Nephron (organoid): ENCODE results near the gene DOK5.

Experiments
- H3K27ac Mint-ChIP-seq, 3 experiments: 2 replicates each; pipeline ENCODE4 v1.8.0; 2020; ENCODE audit warnings: mixed read lengths in 3 of 3, mild to moderate bottlenecking in 2 of 3, moderate library complexity in 1 of 3
- H3K27me3 Mint-ChIP-seq: 2 replicates; pipeline ENCODE4 v1.8.0; 2021; ENCODE audit warnings: low read depth, mild to moderate bottlenecking, moderate library complexity, mixed read lengths
- H3K36me3 Mint-ChIP-seq: 2 replicates; pipeline ENCODE4 v1.8.0; 2020; ENCODE audit warnings: low read depth, mixed read lengths
- H3K4me1 Mint-ChIP-seq: 2 replicates; pipeline ENCODE4 v1.8.0; 2020; ENCODE audit warnings: mixed read lengths
- H3K4me3 Mint-ChIP-seq, 3 experiments: 2 replicates each; pipeline ENCODE4 v1.8.0; 2020; ENCODE audit warnings: mild to moderate bottlenecking in 3 of 3, mixed read lengths in 3 of 3, moderate library complexity in 2 of 3
- H3K9me3 Mint-ChIP-seq: 2 replicates; pipeline ENCODE4 v1.8.0; 2020; ENCODE audit warnings: mixed read lengths
- TF ChIP-seq, protein P1 (sequence below), 3 experiments: fragments of 200-600 bp; sonication (generic); IDR thresholded peaks; one replicate each; pipeline ENCODE4 v1.5.0; 2021; ENCODE audit warnings: antibody characterized with exemption in 3 of 3; ENCODE audit not compliant: unreplicated experiment in 3 of 3

DOK5 gene

DNA sequence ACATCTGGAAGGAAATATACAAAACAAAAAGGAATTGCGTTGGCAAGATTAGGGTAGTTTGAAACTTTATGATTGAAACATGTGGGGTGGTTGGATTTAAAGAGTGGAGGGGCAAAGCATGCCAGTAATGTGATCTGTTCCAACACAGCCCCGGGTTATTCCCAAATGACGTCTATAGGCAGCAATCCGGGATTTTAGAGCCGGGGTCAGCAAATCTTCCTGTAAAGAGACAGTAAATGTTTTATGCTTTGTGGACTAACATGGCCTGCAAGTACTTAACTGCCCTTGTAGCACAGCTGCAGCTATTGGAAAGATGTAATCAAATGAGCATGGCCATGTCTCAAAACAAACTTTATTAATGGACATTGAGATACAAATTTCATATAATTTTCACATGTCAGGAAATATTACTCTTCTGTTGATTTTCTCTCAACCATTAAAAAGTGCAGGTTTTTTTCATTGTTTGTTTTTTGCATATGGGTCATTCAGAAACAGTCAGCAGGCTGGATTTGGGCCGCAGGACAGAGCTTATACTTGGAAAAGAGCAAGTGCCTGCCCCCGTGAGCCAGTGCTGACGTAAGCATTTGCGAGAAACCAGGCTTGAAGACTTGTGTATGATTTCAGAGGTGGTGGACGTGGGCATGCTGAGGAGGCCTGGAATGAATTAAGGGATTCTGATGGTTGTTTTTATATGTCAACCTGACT, 136.5 kb downstream of the DOK5 start:
- Mint-ChIP-seq H3K9me3 (peaks cover 3% of the 10 kb centered on the region), H3K36me3 (no peaks in the 10 kb centered on the region), H3K27ac (peak overlapping the region in 2 of 3 experiments; percentile 6 to 51), H3K27me3 (no peaks in the 10 kb centered on the region), H3K4me1 (peaks cover 23% of the 10 kb centered on the region), H3K4me3 (no peak overlapping the region)
- TF ChIP-seq, protein P1, sequence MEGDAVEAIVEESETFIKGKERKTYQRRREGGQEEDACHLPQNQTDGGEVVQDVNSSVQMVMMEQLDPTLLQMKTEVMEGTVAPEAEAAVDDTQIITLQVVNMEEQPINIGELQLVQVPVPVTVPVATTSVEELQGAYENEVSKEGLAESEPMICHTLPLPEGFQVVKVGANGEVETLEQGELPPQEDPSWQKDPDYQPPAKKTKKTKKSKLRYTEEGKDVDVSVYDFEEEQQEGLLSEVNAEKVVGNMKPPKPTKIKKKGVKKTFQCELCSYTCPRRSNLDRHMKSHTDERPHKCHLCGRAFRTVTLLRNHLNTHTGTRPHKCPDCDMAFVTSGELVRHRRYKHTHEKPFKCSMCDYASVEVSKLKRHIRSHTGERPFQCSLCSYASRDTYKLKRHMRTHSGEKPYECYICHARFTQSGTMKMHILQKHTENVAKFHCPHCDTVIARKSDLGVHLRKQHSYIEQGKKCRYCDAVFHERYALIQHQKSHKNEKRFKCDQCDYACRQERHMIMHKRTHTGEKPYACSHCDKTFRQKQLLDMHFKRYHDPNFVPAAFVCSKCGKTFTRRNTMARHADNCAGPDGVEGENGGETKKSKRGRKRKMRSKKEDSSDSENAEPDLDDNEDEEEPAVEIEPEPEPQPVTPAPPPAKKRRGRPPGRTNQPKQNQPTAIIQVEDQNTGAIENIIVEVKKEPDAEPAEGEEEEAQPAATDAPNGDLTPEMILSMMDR (IDR thresholded peaks at IDR 0.05; ENCODE audit: unreplicated experiment in 3 of 3) = no peak

DNA sequence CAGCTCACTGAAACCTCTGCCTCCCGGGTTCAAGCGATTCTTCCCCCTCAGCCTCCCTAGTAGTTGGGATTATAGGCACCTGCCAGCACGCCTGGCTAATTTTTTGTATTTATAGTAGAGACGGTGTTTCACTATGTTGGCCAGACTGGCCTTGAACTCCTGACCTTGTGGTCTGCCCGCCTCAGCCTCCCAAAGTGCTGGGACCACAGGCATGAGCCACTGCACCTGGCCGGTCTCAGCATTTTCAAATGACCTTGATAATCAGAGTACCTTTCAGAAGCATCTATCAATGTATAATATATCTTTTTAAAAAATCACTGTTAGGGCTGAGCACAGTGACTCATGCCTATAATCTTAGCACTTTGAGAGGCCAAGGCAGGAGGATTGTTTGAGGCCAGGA, 143.0 kb downstream of the DOK5 start:
- Mint-ChIP-seq H3K4me3 (no peak overlapping the region), H3K27me3 (no peaks in the 10 kb centered on the region), H3K4me1 (peaks cover 42% of the 10 kb centered on the region), H3K27ac (no peak overlapping the region), H3K36me3 (no peaks in the 10 kb centered on the region), H3K9me3 (peaks cover 3% of the 10 kb centered on the region)
- TF ChIP-seq, protein P1 (IDR thresholded peaks at IDR 0.05; ENCODE audit: unreplicated experiment in 3 of 3) = no peak

DNA sequence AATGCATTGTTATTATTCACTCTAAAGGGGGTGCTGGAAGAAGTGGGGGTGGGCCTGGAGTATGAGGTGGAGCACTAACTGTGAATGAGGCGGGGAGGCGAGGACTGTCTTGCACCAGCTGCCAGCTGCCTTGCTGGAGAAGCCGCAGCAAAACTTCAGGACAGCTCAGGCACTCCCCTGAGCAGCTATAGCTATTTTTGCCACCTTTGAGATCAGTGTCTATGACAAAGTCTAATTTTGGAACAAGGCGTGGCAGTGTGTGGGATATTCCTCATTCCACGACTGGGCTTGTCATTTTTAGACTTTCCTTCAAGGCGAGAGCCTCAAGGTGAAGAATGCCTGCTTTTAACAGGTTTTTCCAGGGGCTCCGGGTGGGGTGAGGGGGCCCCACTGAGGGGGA, 143.8 kb downstream of the DOK5 start:
- TF ChIP-seq, protein P1 (IDR thresholded peaks at IDR 0.05; ENCODE audit: unreplicated experiment in 3 of 3) = no peak
- Mint-ChIP-seq H3K4me3 (peak overlapping the region in 2 of 3 experiments; percentile 29 to 32), H3K36me3 (no peaks in the 10 kb centered on the region)

DNA sequence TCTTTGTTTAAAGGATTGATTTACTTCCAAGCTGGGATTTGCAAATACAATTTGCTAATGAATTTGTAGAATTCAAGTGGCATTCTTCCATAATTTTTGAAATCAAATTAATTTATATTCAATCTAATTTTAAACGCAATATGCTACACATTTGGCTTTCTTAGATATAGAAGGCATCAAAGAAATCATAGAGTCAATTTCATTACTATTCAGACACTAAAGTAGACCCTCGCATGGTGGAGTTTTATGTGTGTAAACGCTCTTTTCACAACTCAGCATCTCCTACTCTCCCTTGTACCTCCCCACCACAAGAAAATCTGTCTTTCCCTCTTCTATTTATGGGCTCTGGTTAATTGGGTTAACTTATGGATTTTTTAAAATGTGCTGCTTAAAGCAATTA, 144.3 kb downstream of the DOK5 start:
- peaks cover 3% of the 10 kb centered on the region for H3K9me3 Mint-ChIP-seq
- no peaks in the 10 kb centered on the region for H3K27me3 Mint-ChIP-seq
- peaks cover 53% of the 10 kb centered on the region for H3K4me1 Mint-ChIP-seq
- H3K36me3 Mint-ChIP-seq = no peaks in the 10 kb centered on the region
- peak overlapping the region in 1 of 3 experiments; percentile 32 for H3K4me3 Mint-ChIP-seq
- peak overlapping the region in 1 of 3 experiments; percentile 57 for H3K27ac Mint-ChIP-seq
- TF ChIP-seq, protein P1 (IDR thresholded peaks at IDR 0.05; ENCODE audit: unreplicated experiment in 3 of 3) = no peak

More for the DNA sequence above, 143.8 kb downstream of the DOK5 start:
- Mint-ChIP-seq H3K4me1 (peaks cover 48% of the 10 kb centered on the region), H3K27me3 (no peaks in the 10 kb centered on the region), H3K27ac (peak overlapping the region in 2 of 3 experiments; percentile 57 to 96), H3K9me3 (peaks cover 3% of the 10 kb centered on the region)

DNA sequence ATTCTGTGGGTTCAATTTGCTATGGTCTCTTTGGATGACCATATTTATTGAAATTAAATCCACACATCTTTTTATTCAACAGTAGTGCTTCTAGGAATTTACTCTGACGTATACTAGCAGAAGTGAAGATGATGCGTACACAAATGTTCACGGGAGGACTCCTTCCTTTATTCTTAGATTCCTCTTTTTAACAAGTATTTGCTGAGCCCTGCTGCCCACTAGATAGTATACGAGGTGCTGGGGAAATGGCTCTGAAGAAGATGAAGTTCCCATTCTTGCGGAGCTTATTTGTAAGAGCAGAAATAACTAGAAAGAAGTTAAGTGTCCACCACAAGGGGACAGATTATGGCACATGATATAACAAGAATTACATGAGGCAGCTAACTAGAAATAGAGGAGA, 145.2 kb downstream of the DOK5 start:
- Mint-ChIP-seq H3K9me3 (no peaks in the 10 kb centered on the region), H3K27me3 (no peaks in the 10 kb centered on the region), H3K27ac (peak overlapping the region in 1 of 3 experiments; percentile 26), H3K4me3 (no peak overlapping the region), H3K36me3 (no peaks in the 10 kb centered on the region), H3K4me1 (peaks cover 57% of the 10 kb centered on the region)
- TF ChIP-seq, protein P1 (IDR thresholded peaks at IDR 0.05; ENCODE audit: unreplicated experiment in 3 of 3) = no peak
